Measurements from ENCODE around the gene CCSER1.
"Not testable (repeated sequence)": the region's sequence is repeated elsewhere in the genome, so short reads cannot be mapped to it uniquely, and the experiment has no call there.

CCSER1 gene

GRCh38 chr4:90476586-90476985 lies 349.4 kb downstream of the CCSER1 start:
- H3K27me3 ChIP-seq (ENCODE audit: insufficient read depth, low read length, poor library complexity, severe bottlenecking): no peaks in the 10 kb centered on the region
- TF ChIP-seq CTCF (conservative IDR thresholded peaks at IDR 0.05; ENCODE audit: low read length): no peak
- TF ChIP-seq EZH2phosphoT487 (IDR thresholded peaks at IDR 0.05; ENCODE audit: borderline replicate concordance): no peak

GRCh38 chr4:90484894-90485293 lies 357.7 kb downstream of the CCSER1 start:
- not testable (repeated sequence) for H3K27me3 ChIP-seq (ENCODE audit: insufficient read depth, low read length, poor library complexity, severe bottlenecking); H3K4me1 ChIP-seq (ENCODE audit: insufficient read depth, low read length, poor library complexity, severe bottlenecking); H3K9me2 ChIP-seq (replicated peaks; ENCODE audit: low read depth, low read length); H4K20me1 ChIP-seq (ENCODE audit: insufficient read depth, low read length, poor library complexity, severe bottlenecking); H3F3A ChIP-seq (ENCODE audit: low read depth); H3K4me2 ChIP-seq (ENCODE audit: low read depth, low read length, poor library complexity, severe bottlenecking); H3K4me3 ChIP-seq (ENCODE audit: low read length, poor library complexity, severe bottlenecking); H3K9ac ChIP-seq (ENCODE audit: low read depth, low read length, poor library complexity, severe bottlenecking); H3K79me2 ChIP-seq (ENCODE audit: insufficient read depth, low read length); H2AFZ ChIP-seq (ENCODE audit: low read length); H3K9me3 ChIP-seq (ENCODE audit: insufficient read depth, low read depth, low read length); H3K36me3 ChIP-seq (ENCODE audit: insufficient read depth, low read length)

More at GRCh38 chr4:90476586-90476985, 349.4 kb downstream of the CCSER1 start:
- H2AFZ ChIP-seq (ENCODE audit: low read length): no peak overlapping the region
- no peak overlapping the region for H3K4me3 ChIP-seq (ENCODE audit: low read length, poor library complexity, severe bottlenecking)
- no peaks in the 10 kb centered on the region for H3K36me3 ChIP-seq (ENCODE audit: insufficient read depth, low read length)
- no peaks in the 10 kb centered on the region for H3F3A ChIP-seq (ENCODE audit: low read depth)
- no peaks in the 10 kb centered on the region for H4K20me1 ChIP-seq (ENCODE audit: insufficient read depth, low read length, poor library complexity, severe bottlenecking)
- no peaks in the 10 kb centered on the region for H3K4me1 ChIP-seq (ENCODE audit: insufficient read depth, low read length, poor library complexity, severe bottlenecking)
- H3K9me3 ChIP-seq (ENCODE audit: insufficient read depth, low read depth, low read length): no peaks in the 10 kb centered on the region
- no peak overlapping the region for H3K4me2 ChIP-seq (ENCODE audit: low read depth, low read length, poor library complexity, severe bottlenecking)
- no peak overlapping the region for H3K9ac ChIP-seq (ENCODE audit: low read depth, low read length, poor library complexity, severe bottlenecking)
- H3K9me2 ChIP-seq (replicated peaks; ENCODE audit: low read depth, low read length): no peaks in the 10 kb centered on the region
- H3K79me2 ChIP-seq (ENCODE audit: insufficient read depth, low read length): no peaks in the 10 kb centered on the region

GRCh38 chr4:90486346-90486745 lies 359.2 kb downstream of the CCSER1 start:
- no peaks in the 10 kb centered on the region for H3K9me3 ChIP-seq (ENCODE audit: insufficient read depth, low read depth, low read length)
- no peaks in the 10 kb centered on the region for H3K79me2 ChIP-seq (ENCODE audit: insufficient read depth, low read length)
- H3K4me2 ChIP-seq (ENCODE audit: low read depth, low read length, poor library complexity, severe bottlenecking): no peak overlapping the region
- H3K27me3 ChIP-seq (ENCODE audit: insufficient read depth, low read length, poor library complexity, severe bottlenecking): no peaks in the 10 kb centered on the region
- no peaks in the 10 kb centered on the region for H3F3A ChIP-seq (ENCODE audit: low read depth)
- H4K20me1 ChIP-seq (ENCODE audit: insufficient read depth, low read length, poor library complexity, severe bottlenecking): no peaks in the 10 kb centered on the region
- TF ChIP-seq EZH2phosphoT487 (IDR thresholded peaks at IDR 0.05; ENCODE audit: borderline replicate concordance) (no peak), CTCF (conservative IDR thresholded peaks at IDR 0.05; ENCODE audit: low read length) (no peak)
- H3K9ac ChIP-seq (ENCODE audit: low read depth, low read length, poor library complexity, severe bottlenecking): no peak overlapping the region
- no peaks in the 10 kb centered on the region for H3K4me1 ChIP-seq (ENCODE audit: insufficient read depth, low read length, poor library complexity, severe bottlenecking)
- H3K9me2 ChIP-seq (replicated peaks; ENCODE audit: low read depth, low read length): no peaks in the 10 kb centered on the region
- H3K4me3 ChIP-seq (ENCODE audit: low read length, poor library complexity, severe bottlenecking): no peak overlapping the region
- H3K36me3 ChIP-seq (ENCODE audit: insufficient read depth, low read length): no peaks in the 10 kb centered on the region
- H2AFZ ChIP-seq (ENCODE audit: low read length): no peak overlapping the region

- Histone ChIP-seq H3K79me2 (ENCODE audit: insufficient read depth, low read length) (no peaks in the 10 kb centered on the region), H3K36me3 (ENCODE audit: insufficient read depth, low read length) (no peaks in the 10 kb centered on the region), H3K9me3 (ENCODE audit: insufficient read depth, low read depth, low read length) (no peaks in the 10 kb centered on the region), H3K9ac (ENCODE audit: low read depth, low read length, poor library complexity, severe bottlenecking) (no peak overlapping the region), H3K4me2 (ENCODE audit: low read depth, low read length, poor library complexity, severe bottlenecking) (no peak overlapping the region), H3F3A (ENCODE audit: low read depth) (no peaks in the 10 kb centered on the region), H3K4me1 (ENCODE audit: insufficient read depth, low read length, poor library complexity, severe bottlenecking) (no peaks in the 10 kb centered on the region), H3K27me3 (ENCODE audit: insufficient read depth, low read length, poor library complexity, severe bottlenecking) (no peaks in the 10 kb centered on the region), H2AFZ (ENCODE audit: low read length) (no peak overlapping the region), H3K4me3 (ENCODE audit: low read length, poor library complexity, severe bottlenecking) (no peak overlapping the region), H4K20me1 (ENCODE audit: insufficient read depth, low read length, poor library complexity, severe bottlenecking) (no peaks in the 10 kb centered on the region), H3K9me2 (replicated peaks; ENCODE audit: low read depth, low read length) (no peaks in the 10 kb centered on the region)
- TF ChIP-seq EZH2phosphoT487 (IDR thresholded peaks at IDR 0.05; ENCODE audit: borderline replicate concordance): no peak
- TF ChIP-seq CTCF (conservative IDR thresholded peaks at IDR 0.05; ENCODE audit: low read length): no peak
Measured at GRCh38 chr4:90495211-90495610, 368.0 kb downstream of the CCSER1 start.

Data from Loucy (cell line).